Neuronal stem cell (in vitro differentiated cells): ENCODE results near the gene CD300LD.

Experiments
- DNase-seq: peaks from one replicate; pipeline ENCODE4 v3.0.0-alpha.2; 2013; ENCODE audit warnings: low spot score
- H2AFZ ChIP-seq: one replicate; pipeline ENCODE4 v1.6.1; 2013; ENCODE audit warnings: mild to moderate bottlenecking, low read length, inconsistent platforms
- H2AK5ac ChIP-seq: 2 replicates; pipeline ENCODE4 v1.6.1; 2013; ENCODE audit warnings: low read depth, mild to moderate bottlenecking, inconsistent platforms, low read length, moderate library complexity, mixed read lengths
- H2BK120ac ChIP-seq: 2 replicates; pipeline ENCODE4 v1.6.1; 2013; ENCODE audit warnings: low read depth, mild to moderate bottlenecking, inconsistent platforms, low read length, moderate library complexity, mixed read lengths
- H2BK12ac ChIP-seq: one replicate; pipeline ENCODE4 v1.6.1; 2013; ENCODE audit warnings: low read length, inconsistent platforms
- H2BK15ac ChIP-seq: 2 replicates; pipeline ENCODE4 v1.6.1; 2013; ENCODE audit warnings: mild to moderate bottlenecking, low read length, inconsistent platforms, mixed read lengths
- H2BK5ac ChIP-seq: one replicate; pipeline ENCODE4 v1.6.1; 2013; ENCODE audit warnings: inconsistent platforms, mild to moderate bottlenecking, low read length, moderate library complexity
- H3K14ac ChIP-seq: one replicate; pipeline ENCODE4 v1.6.1; 2013; ENCODE audit warnings: low read length, inconsistent platforms
- H3K18ac ChIP-seq: 2 replicates; pipeline ENCODE4 v1.6.1; 2013; ENCODE audit warnings: low read length, inconsistent platforms
- H3K23ac ChIP-seq: 2 replicates; pipeline ENCODE4 v1.6.1; 2013; ENCODE audit warnings: low read depth, mild to moderate bottlenecking, mixed read lengths, low read length, inconsistent platforms; ENCODE audit not compliant: poor library complexity
- H3K27ac ChIP-seq: replicated peaks from 3 replicates; pipeline ENCODE4 v1.5.1; 2013; ENCODE audit warnings: low read length, inconsistent platforms
- H3K27me3 ChIP-seq, 3 experiments: 2 replicates each; pipeline ENCODE4 v1.6.1; 2013; ENCODE audit warnings: low read length in 3 of 3, mild to moderate bottlenecking in 2 of 3, inconsistent platforms in 1 of 3, low read depth in 1 of 3, mixed read lengths in 1 of 3, moderate library complexity in 1 of 3; ENCODE audit not compliant: control insufficient read depth in 3 of 3, insufficient read depth in 3 of 3
- H3K36me3 ChIP-seq, 2 donors: replicated peaks in 1 of 2; 2 replicates each; pipeline ENCODE4 v1.6.1; 2013; ENCODE audit warnings: low read length in 2 of 2; ENCODE audit not compliant: control insufficient read depth in 2 of 2, insufficient read depth in 2 of 2
- H3K4ac ChIP-seq: 2 replicates; pipeline ENCODE4 v1.6.1; 2013; ENCODE audit warnings: inconsistent platforms, mild to moderate bottlenecking, low read length, moderate library complexity
- H3K4me1 ChIP-seq, 2 donors: 1 replicate in 1 of 2; 2 replicates in 1 of 2; pipeline ENCODE4 v1.6.1; 2013; ENCODE audit warnings: low read length in 2 of 2, low read depth in 1 of 2; ENCODE audit not compliant: control insufficient read depth in 2 of 2, insufficient read depth in 1 of 2
- H3K4me2 ChIP-seq: one replicate; pipeline ENCODE4 v1.6.1; 2013; ENCODE audit warnings: mild to moderate bottlenecking, low read length, inconsistent platforms; ENCODE audit not compliant: insufficient read depth, poor library complexity, severe bottlenecking
- H3K4me3 ChIP-seq, 2 donors: 2 replicates each; pipeline ENCODE4 v1.5.1; 2013; ENCODE audit warnings: low read length in 2 of 2, mild to moderate bottlenecking in 2 of 2, inconsistent platforms in 1 of 2, moderate library complexity in 1 of 2
- H3K79me1 ChIP-seq: one replicate; pipeline ENCODE4 v1.6.1; 2013; ENCODE audit warnings: low read depth, mild to moderate bottlenecking, inconsistent platforms, low read length, moderate library complexity
- H3K9ac ChIP-seq: one replicate; pipeline ENCODE4 v1.6.1; 2013; ENCODE audit warnings: mild to moderate bottlenecking, low read depth, low read length, inconsistent platforms; ENCODE audit not compliant: poor library complexity
- H3K9me3 ChIP-seq, 2 donors: replicated peaks in 1 of 2; 2 replicates each; pipeline versions ENCODE3 to v1.6.1; 2013; ENCODE audit warnings: low read length in 2 of 2, mild to moderate bottlenecking in 2 of 2, inconsistent platforms in 1 of 2, low read depth in 1 of 2, mixed read lengths in 1 of 2, moderate library complexity in 1 of 2; ENCODE audit not compliant: control insufficient read depth in 2 of 2, insufficient read depth in 1 of 2
- H4K8ac ChIP-seq: one replicate; pipeline ENCODE4 v1.6.1; 2013; ENCODE audit warnings: low read depth, mild to moderate bottlenecking, inconsistent platforms, low read length, moderate library complexity
- H4K91ac ChIP-seq: one replicate; pipeline ENCODE4 v1.6.1; 2013; ENCODE audit warnings: low read length, low read depth, mild to moderate bottlenecking, inconsistent platforms; ENCODE audit not compliant: poor library complexity
- WGBS, 2 donors: extraction: QIAGEN DNeasy Blood & Tissue Kit; methylation state at CpG; one replicate each; pipeline ENCODE4 v1.1.7; 2013; ENCODE audit warnings: missing lambda C conversion rate in 2 of 2, mixed read lengths in 1 of 2; ENCODE audit not compliant: insufficient read length in 2 of 2, insufficient replicate concordance in 1 of 2; ENCODE audit errors: extremely low coverage in 2 of 2; 5-methylcytosine and 5-hydroxymethylcytosine counted together

Gene CD300LD

DNA sequence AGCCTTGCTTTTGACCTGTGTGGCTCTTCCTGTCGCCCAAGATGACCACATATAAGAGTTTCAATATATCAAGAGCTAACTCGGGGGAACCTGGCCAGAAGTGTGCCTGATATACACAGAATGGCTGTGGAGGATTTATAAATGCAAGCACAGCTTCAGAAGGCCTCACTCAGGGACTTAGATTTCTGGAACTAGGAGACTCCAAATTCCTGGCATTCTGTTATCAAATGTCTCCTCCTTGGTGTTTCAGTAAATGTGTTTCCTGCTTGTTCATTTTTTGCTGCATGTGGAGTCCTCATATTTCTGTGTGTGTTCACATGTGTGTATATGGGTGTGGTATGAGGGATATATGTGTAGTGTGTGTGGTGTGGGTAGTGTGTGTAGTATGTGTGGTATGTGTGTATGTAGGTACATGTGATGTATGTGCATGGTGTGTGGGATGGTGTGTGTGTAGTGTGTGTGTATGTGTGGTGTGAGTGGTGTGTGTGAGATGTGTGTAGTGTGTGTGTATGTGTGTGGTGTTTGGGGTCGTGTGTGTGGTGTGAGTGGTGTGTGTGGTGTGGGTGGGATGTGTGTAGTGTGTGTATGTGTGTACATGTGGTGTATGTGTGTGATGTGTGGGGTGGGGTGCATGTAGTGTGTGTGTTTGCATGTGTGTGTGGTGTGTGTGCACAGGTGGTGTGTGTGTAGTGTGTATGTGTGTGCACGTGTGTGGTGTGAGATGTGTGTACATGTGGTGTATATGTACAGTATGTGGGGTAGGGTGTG is 23.8 kb downstream of the CD300LD start:
- DNase-seq = no peak
- no peak overlapping the region for H2AK5ac ChIP-seq
- H2BK5ac ChIP-seq = no peak overlapping the region
- H3K18ac ChIP-seq = no peak overlapping the region
- H3K9me3 ChIP-seq = no peaks in the 10 kb centered on the region
- peak overlapping the region; percentile 46 for H3K9ac ChIP-seq
- H4K8ac ChIP-seq = no peak overlapping the region
- H2BK15ac ChIP-seq = no peak overlapping the region
- peak overlapping the region in 1 of 2 donors; percentile 65 for H3K4me3 ChIP-seq
- H3K79me1 ChIP-seq = peaks cover 2% of the 10 kb centered on the region
- no peak overlapping the region for H3K4ac ChIP-seq
- peak overlapping the region; percentile 34 for H4K91ac ChIP-seq
- peaks cover 0 to 5% (median 0%) of the 10 kb centered on the region in 3 experiments for H3K27me3 ChIP-seq
- H3K27ac ChIP-seq = no peak overlapping the region
- H3K4me2 ChIP-seq = no peak overlapping the region
- WGBS, 2 donors = 100% methylated on average over 1 of the region's 4 CpGs; no CpG with 5 or more reads in 1 of the 2 donors
- no peak overlapping the region for H2BK120ac ChIP-seq
- H2BK12ac ChIP-seq = no peak overlapping the region
- H3K23ac ChIP-seq = peak overlapping the region; percentile 37
- no peaks in the 10 kb centered on the region for H3K36me3 ChIP-seq
- no peak overlapping the region for H2AFZ ChIP-seq
- H3K14ac ChIP-seq = peak overlapping the region; percentile 40
- H3K4me1 ChIP-seq = peaks cover 0 to 1% of the 10 kb centered on the region in 2 donors

DNA sequence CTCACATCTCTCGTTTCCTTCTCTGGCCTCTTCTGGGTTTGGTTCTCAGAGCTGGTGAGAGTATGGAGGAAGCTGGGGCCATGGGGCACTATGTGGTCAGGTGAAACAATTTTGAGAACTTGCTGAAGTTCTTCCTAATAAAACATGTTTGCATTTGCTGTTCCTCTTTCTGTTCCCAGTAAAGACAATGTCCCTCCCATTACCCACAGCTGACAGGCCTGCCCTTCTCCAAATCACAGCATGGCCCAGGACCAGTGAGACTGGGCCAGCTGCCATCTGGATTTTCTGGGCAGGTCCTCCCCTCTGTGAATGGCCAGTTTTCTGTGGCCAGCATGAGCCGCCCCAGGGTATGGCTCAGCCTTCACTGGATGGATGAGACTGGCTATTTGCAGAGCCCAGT is 24.7 kb downstream of the CD300LD start, which contains the start of gene CD300H:
CD300H (minus strand) TSS at position 113 of the 400 bp plus-strand sequence.
- no peak within 1 kb of the TSS for H3K4me2 ChIP-seq
- H2BK12ac ChIP-seq = no peak within 1 kb of the TSS
- no peak within 1 kb of the TSS for H4K8ac ChIP-seq
- H3K9ac ChIP-seq = no peak within 1 kb of the TSS
- no peaks in the 10 kb centered on the region for H3K36me3 ChIP-seq
- H3K14ac ChIP-seq = peak within 1 kb of the TSS; percentile 40
- peaks cover 0 to 3% (median 0%) of the 10 kb centered on the region in 3 experiments for H3K27me3 ChIP-seq
- peak within 1 kb of the TSS in 1 of 2 donors; percentile 65 for H3K4me3 ChIP-seq
- H3K27ac ChIP-seq = no peak within 1 kb of the TSS
- no CpG with 5 or more reads among the region's 2 CpGs for WGBS, 2 donors
- no peak for DNase-seq
- peaks cover 0 to 2% of the 10 kb centered on the region in 2 donors for H3K9me3 ChIP-seq
- H3K4ac ChIP-seq = no peak within 1 kb of the TSS
- H3K18ac ChIP-seq = no peak within 1 kb of the TSS
- H4K91ac ChIP-seq = no peak within 1 kb of the TSS
- no peak within 1 kb of the TSS for H2AK5ac ChIP-seq
- H2BK15ac ChIP-seq = no peak within 1 kb of the TSS
- no peak within 1 kb of the TSS for H2BK120ac ChIP-seq
- no peak within 1 kb of the TSS for H2BK5ac ChIP-seq
- H3K4me1 ChIP-seq = peaks cover 0 to 1% of the 10 kb centered on the region in 2 donors
- H3K23ac ChIP-seq = no peak within 1 kb of the TSS
- peaks cover 2% of the 10 kb centered on the region for H3K79me1 ChIP-seq
- H2AFZ ChIP-seq = no peak within 1 kb of the TSS

DNA sequence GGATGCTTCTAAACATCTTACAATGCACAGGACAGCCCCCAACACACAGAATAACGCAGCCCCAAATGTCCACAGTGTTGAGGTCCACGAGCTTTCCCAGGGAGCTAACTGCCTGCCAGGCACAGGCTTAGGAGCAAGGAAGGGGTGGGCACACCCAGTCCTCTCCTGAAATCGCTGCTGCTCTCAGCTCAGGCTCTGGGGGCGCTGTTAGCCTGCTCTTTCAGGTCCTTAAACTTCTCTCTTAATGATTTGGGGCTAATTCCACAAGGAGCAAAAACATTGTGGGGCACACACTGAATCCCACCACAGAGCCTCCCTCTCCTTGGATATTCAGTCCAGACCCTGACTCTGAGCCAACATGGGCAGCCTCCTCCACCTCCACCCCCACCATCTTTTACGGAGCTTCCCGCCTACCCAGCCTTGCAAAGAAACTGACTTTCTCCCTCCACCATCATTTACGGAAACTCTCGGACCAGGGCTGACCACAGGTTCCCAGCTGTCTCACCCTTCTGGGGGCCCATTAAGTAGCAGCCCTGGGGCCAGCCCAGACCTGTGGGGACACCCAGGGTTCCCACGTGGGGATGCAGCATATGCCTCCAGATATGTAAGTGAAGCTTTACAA is 25.8 kb downstream of the CD300LD start:
- Histone ChIP-seq H3K27me3 (peaks cover 0 to 3% (median 0%) of the 10 kb centered on the region in 3 experiments), H3K9me3 (peaks cover 0 to 2% of the 10 kb centered on the region in 2 donors), H3K23ac (no peak overlapping the region), H3K79me1 (peaks cover 2% of the 10 kb centered on the region), H4K8ac (no peak overlapping the region), H2BK15ac (no peak overlapping the region), H3K4ac (no peak overlapping the region), H3K9ac (no peak overlapping the region), H2AFZ (no peak overlapping the region), H3K14ac (no peak overlapping the region), H3K4me1 (peaks cover 0 to 1% of the 10 kb centered on the region in 2 donors), H3K27ac (no peak overlapping the region), H3K4me2 (no peak overlapping the region), H2BK12ac (no peak overlapping the region), H2AK5ac (no peak overlapping the region), H4K91ac (no peak overlapping the region), H2BK120ac (no peak overlapping the region), H3K36me3 (no peaks in the 10 kb centered on the region), H3K18ac (no peak overlapping the region), H3K4me3 (no peak overlapping the region), H2BK5ac (no peak overlapping the region)
- no CpG with 5 or more reads among the region's 9 CpGs for WGBS, 2 donors
- peak; percentile 33 for DNase-seq

DNA sequence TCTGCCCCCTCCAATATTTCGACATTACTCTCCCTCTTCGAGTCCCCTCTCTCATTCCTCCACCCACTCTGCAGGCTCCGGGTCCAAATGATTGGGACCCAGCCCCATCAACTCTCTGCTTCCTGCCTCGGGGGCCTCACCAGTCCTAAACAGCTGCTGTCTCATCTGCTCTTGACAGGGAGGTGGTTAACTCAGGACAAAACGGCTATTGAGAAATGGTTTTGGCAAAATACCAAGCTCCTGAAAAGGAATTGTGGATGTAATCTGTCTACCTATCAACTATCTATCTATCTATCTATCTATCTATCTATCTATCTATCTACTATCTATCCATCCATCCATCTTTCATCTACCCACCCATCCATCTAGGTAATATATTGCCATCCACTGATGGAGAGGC is 27.0 kb downstream of the CD300LD start:
- Histone ChIP-seq H4K8ac (no peak overlapping the region), H2BK12ac (no peak overlapping the region), H3K4me3 (no peak overlapping the region), H3K36me3 (no peaks in the 10 kb centered on the region), H3K18ac (no peak overlapping the region), H3K23ac (no peak overlapping the region), H3K9ac (no peak overlapping the region), H3K4me2 (no peak overlapping the region), H2BK120ac (no peak overlapping the region), H3K14ac (no peak overlapping the region), H2AFZ (no peak overlapping the region), H3K4me1 (peaks cover 0 to 1% of the 10 kb centered on the region in 2 donors), H2BK15ac (no peak overlapping the region), H3K79me1 (peaks cover 2% of the 10 kb centered on the region), H2AK5ac (no peak overlapping the region), H3K27ac (no peak overlapping the region), H3K27me3 (peaks cover 0 to 3% (median 0%) of the 10 kb centered on the region in 3 experiments), H3K9me3 (peaks cover 0 to 2% of the 10 kb centered on the region in 2 donors), H4K91ac (no peak overlapping the region), H2BK5ac (no peak overlapping the region), H3K4ac (no peak overlapping the region)
- no peak for DNase-seq
- no CpG with 5 or more reads among the region's 5 CpGs for WGBS, 2 donors
